ENCODE measurements around the gene EIF2B4.
"Not testable (repeated sequence)": the region's sequence is repeated elsewhere in the genome, so short reads cannot be mapped to it uniquely, and the experiment has no call there.

The EIF2B4 gene

GRCh38 chr2:27335311-27335710, 34.8 kb downstream of the EIF2B4 start:
- no peak for DNase-seq

GRCh38 chr2:27324720-27325119, 45.4 kb downstream of the EIF2B4 start:
- DNase-seq = no peak

- DNase-seq = no peak
Observed at GRCh38 chr2:27323596-27324285, 46.4 kb downstream of the EIF2B4 start.

- peak; percentile 91 to 92 for DNase-seq
Observed at GRCh38 chr2:27322766-27323595, 47.2 kb downstream of the EIF2B4 start, which contains the start of gene MPV17. Gene MPV17 (minus strand): TSS chr2:27323097. CDS start chr2:27322517, 580 bp downstream.

GRCh38 chr2:27322301-27322765, 47.8 kb downstream of the EIF2B4 start:
- peak in 1 of 2 donors; percentile 24 for DNase-seq

GRCh38 chr2:27320958-27321543, 49.1 kb downstream of the EIF2B4 start:
- DNase-seq = no peak

GRCh38 chr2:27319839-27320238, 50.3 kb downstream of the EIF2B4 start:
- DNase-seq = not testable (repeated sequence)

- DNase-seq = no peak
Observed at GRCh38 chr2:27316655-27317412, 53.3 kb downstream of the EIF2B4 start.

GRCh38 chr2:27315122-27315521, 55.0 kb downstream of the EIF2B4 start:
- no peak for DNase-seq

- no peak for DNase-seq
Observed at GRCh38 chr2:27314709-27315108, 55.4 kb downstream of the EIF2B4 start.
